Measurements from ENCODE around the gene IMMP2L.

Gene IMMP2L

GRCh38 chr7:111041577-111041976 is 520.7 kb downstream of the IMMP2L start:
- Histone ChIP-seq H3K9ac (ENCODE audit: low read length in 2 of 2) (no peak overlapping the region), H3K36me3 (ENCODE audit: control insufficient read depth in 2 of 2, insufficient read depth in 2 of 2, low read length in 2 of 2) (no peaks in the 10 kb centered on the region), H3K27me3 (ENCODE audit: control insufficient read depth in 1 of 2, insufficient read depth in 2 of 2, low read length in 2 of 2) (no peaks in the 10 kb centered on the region), H3K4me1 (ENCODE audit: control insufficient read depth, insufficient read depth, low read length) (no peaks in the 10 kb centered on the region), H3K27ac (ENCODE audit: low read length) (no peak overlapping the region), H3K9me3 (ENCODE audit: control insufficient read depth in 2 of 2, low read length in 2 of 2) (no peaks in the 10 kb centered on the region), H3K4me3 (ENCODE audit: low read length in 2 of 2) (no peak overlapping the region)

- Histone ChIP-seq H3K4me1 (ENCODE audit: control insufficient read depth, insufficient read depth, low read length) (no peaks in the 10 kb centered on the region), H3K4me3 (ENCODE audit: low read length in 2 of 2) (no peak overlapping the region)
These were observed 524.1 kb downstream of the IMMP2L start for GRCh38 chr7:111038185-111038584.

GRCh38 chr7:111031916-111032315 is 530.4 kb downstream of the IMMP2L start:
- H3K4me3 ChIP-seq (ENCODE audit: low read length in 2 of 2), result no peak overlapping the region
- H3K27me3 ChIP-seq (ENCODE audit: control insufficient read depth in 1 of 2, insufficient read depth in 2 of 2, low read length in 2 of 2), result no peaks in the 10 kb centered on the region
- no peak overlapping the region for H3K27ac ChIP-seq (ENCODE audit: low read length)
- H3K4me1 ChIP-seq (ENCODE audit: control insufficient read depth, insufficient read depth, low read length), result no peaks in the 10 kb centered on the region
- no peaks in the 10 kb centered on the region for H3K36me3 ChIP-seq (ENCODE audit: control insufficient read depth in 2 of 2, insufficient read depth in 2 of 2, low read length in 2 of 2)
- H3K9ac ChIP-seq (ENCODE audit: low read length in 2 of 2), result no peak overlapping the region
- no peaks in the 10 kb centered on the region for H3K9me3 ChIP-seq (ENCODE audit: control insufficient read depth in 2 of 2, low read length in 2 of 2)

More at GRCh38 chr7:111038185-111038584, 524.1 kb downstream of the IMMP2L start:
- Histone ChIP-seq H3K27ac (ENCODE audit: low read length) (no peak overlapping the region), H3K9ac (ENCODE audit: low read length in 2 of 2) (no peak overlapping the region), H3K27me3 (ENCODE audit: control insufficient read depth in 1 of 2, insufficient read depth in 2 of 2, low read length in 2 of 2) (no peaks in the 10 kb centered on the region), H3K36me3 (ENCODE audit: control insufficient read depth in 2 of 2, insufficient read depth in 2 of 2, low read length in 2 of 2) (no peaks in the 10 kb centered on the region), H3K9me3 (ENCODE audit: control insufficient read depth in 2 of 2, low read length in 2 of 2) (no peaks in the 10 kb centered on the region)

GRCh38 chr7:111030336-111030735 is 532.0 kb downstream of the IMMP2L start:
- H3K4me1 ChIP-seq (ENCODE audit: control insufficient read depth, insufficient read depth, low read length), result no peaks in the 10 kb centered on the region
- H3K36me3 ChIP-seq (ENCODE audit: control insufficient read depth in 2 of 2, insufficient read depth in 2 of 2, low read length in 2 of 2), result no peaks in the 10 kb centered on the region
- H3K27me3 ChIP-seq (ENCODE audit: control insufficient read depth in 1 of 2, insufficient read depth in 2 of 2, low read length in 2 of 2), result no peaks in the 10 kb centered on the region
- no peak overlapping the region for H3K4me3 ChIP-seq (ENCODE audit: low read length in 2 of 2)
- no peak overlapping the region for H3K9ac ChIP-seq (ENCODE audit: low read length in 2 of 2)
- H3K9me3 ChIP-seq (ENCODE audit: control insufficient read depth in 2 of 2, low read length in 2 of 2), result no peaks in the 10 kb centered on the region
- no peak overlapping the region for H3K27ac ChIP-seq (ENCODE audit: low read length)

GRCh38 chr7:111029574-111030251 is 532.6 kb downstream of the IMMP2L start:
- H3K27me3 ChIP-seq (ENCODE audit: control insufficient read depth in 1 of 2, insufficient read depth in 2 of 2, low read length in 2 of 2), result no peaks in the 10 kb centered on the region
- H3K9me3 ChIP-seq (ENCODE audit: control insufficient read depth in 2 of 2, low read length in 2 of 2), result no peaks in the 10 kb centered on the region
- H3K9ac ChIP-seq (ENCODE audit: low read length in 2 of 2), result no peak overlapping the region
- no peak overlapping the region for H3K4me3 ChIP-seq (ENCODE audit: low read length in 2 of 2)
- H3K27ac ChIP-seq (ENCODE audit: low read length), result no peak overlapping the region
- H3K4me1 ChIP-seq (ENCODE audit: control insufficient read depth, insufficient read depth, low read length), result no peaks in the 10 kb centered on the region
- no peaks in the 10 kb centered on the region for H3K36me3 ChIP-seq (ENCODE audit: control insufficient read depth in 2 of 2, insufficient read depth in 2 of 2, low read length in 2 of 2)

GRCh38 chr7:111029141-111029572 is 533.1 kb downstream of the IMMP2L start:
- no peak overlapping the region for H3K9ac ChIP-seq (ENCODE audit: low read length in 2 of 2)
- H3K4me3 ChIP-seq (ENCODE audit: low read length in 2 of 2), result no peak overlapping the region
- H3K4me1 ChIP-seq (ENCODE audit: control insufficient read depth, insufficient read depth, low read length), result no peaks in the 10 kb centered on the region
- no peak overlapping the region for H3K27ac ChIP-seq (ENCODE audit: low read length)
- H3K27me3 ChIP-seq (ENCODE audit: control insufficient read depth in 1 of 2, insufficient read depth in 2 of 2, low read length in 2 of 2), result no peaks in the 10 kb centered on the region
- H3K36me3 ChIP-seq (ENCODE audit: control insufficient read depth in 2 of 2, insufficient read depth in 2 of 2, low read length in 2 of 2), result no peaks in the 10 kb centered on the region
- no peaks in the 10 kb centered on the region for H3K9me3 ChIP-seq (ENCODE audit: control insufficient read depth in 2 of 2, low read length in 2 of 2)

GRCh38 chr7:111027396-111027795 is 534.9 kb downstream of the IMMP2L start:
- H3K27ac ChIP-seq (ENCODE audit: low read length), result no peak overlapping the region
- no peaks in the 10 kb centered on the region for H3K4me1 ChIP-seq (ENCODE audit: control insufficient read depth, insufficient read depth, low read length)
- no peaks in the 10 kb centered on the region for H3K27me3 ChIP-seq (ENCODE audit: control insufficient read depth in 1 of 2, insufficient read depth in 2 of 2, low read length in 2 of 2)
- H3K4me3 ChIP-seq (ENCODE audit: low read length in 2 of 2), result no peak overlapping the region
- no peaks in the 10 kb centered on the region for H3K36me3 ChIP-seq (ENCODE audit: control insufficient read depth in 2 of 2, insufficient read depth in 2 of 2, low read length in 2 of 2)
- no peak overlapping the region for H3K9ac ChIP-seq (ENCODE audit: low read length in 2 of 2)
- H3K9me3 ChIP-seq (ENCODE audit: control insufficient read depth in 2 of 2, low read length in 2 of 2), result no peaks in the 10 kb centered on the region

- H3K27me3 ChIP-seq (ENCODE audit: control insufficient read depth in 1 of 2, insufficient read depth in 2 of 2, low read length in 2 of 2), result no peaks in the 10 kb centered on the region
These were observed 535.5 kb downstream of the IMMP2L start for GRCh38 chr7:111026806-111027205.

GRCh38 chr7:111026343-111026742 is 535.9 kb downstream of the IMMP2L start:
- H3K27me3 ChIP-seq (ENCODE audit: control insufficient read depth in 1 of 2, insufficient read depth in 2 of 2, low read length in 2 of 2), result no peaks in the 10 kb centered on the region
- no peak overlapping the region for H3K27ac ChIP-seq (ENCODE audit: low read length)
- H3K36me3 ChIP-seq (ENCODE audit: control insufficient read depth in 2 of 2, insufficient read depth in 2 of 2, low read length in 2 of 2), result no peaks in the 10 kb centered on the region
- H3K4me1 ChIP-seq (ENCODE audit: control insufficient read depth, insufficient read depth, low read length), result no peaks in the 10 kb centered on the region
- H3K4me3 ChIP-seq (ENCODE audit: low read length in 2 of 2), result no peak overlapping the region
- no peaks in the 10 kb centered on the region for H3K9me3 ChIP-seq (ENCODE audit: control insufficient read depth in 2 of 2, low read length in 2 of 2)
- no peak overlapping the region for H3K9ac ChIP-seq (ENCODE audit: low read length in 2 of 2)

More at GRCh38 chr7:111026806-111027205, 535.5 kb downstream of the IMMP2L start:
- H3K36me3 ChIP-seq (ENCODE audit: control insufficient read depth in 2 of 2, insufficient read depth in 2 of 2, low read length in 2 of 2), result no peaks in the 10 kb centered on the region
- no peak overlapping the region for H3K27ac ChIP-seq (ENCODE audit: low read length)
- no peak overlapping the region for H3K4me3 ChIP-seq (ENCODE audit: low read length in 2 of 2)
- H3K4me1 ChIP-seq (ENCODE audit: control insufficient read depth, insufficient read depth, low read length), result no peaks in the 10 kb centered on the region
- H3K9me3 ChIP-seq (ENCODE audit: control insufficient read depth in 2 of 2, low read length in 2 of 2), result no peaks in the 10 kb centered on the region
- H3K9ac ChIP-seq (ENCODE audit: low read length in 2 of 2), result no peak overlapping the region

- H3K9me3 ChIP-seq (ENCODE audit: control insufficient read depth in 2 of 2, low read length in 2 of 2), result no peaks in the 10 kb centered on the region
- H3K27ac ChIP-seq (ENCODE audit: low read length), result no peak overlapping the region
- H3K4me1 ChIP-seq (ENCODE audit: control insufficient read depth, insufficient read depth, low read length), result no peaks in the 10 kb centered on the region
- H3K9ac ChIP-seq (ENCODE audit: low read length in 2 of 2), result no peak overlapping the region
- no peak overlapping the region for H3K4me3 ChIP-seq (ENCODE audit: low read length in 2 of 2)
- H3K36me3 ChIP-seq (ENCODE audit: control insufficient read depth in 2 of 2, insufficient read depth in 2 of 2, low read length in 2 of 2), result no peaks in the 10 kb centered on the region
- H3K27me3 ChIP-seq (ENCODE audit: control insufficient read depth in 1 of 2, insufficient read depth in 2 of 2, low read length in 2 of 2), result no peaks in the 10 kb centered on the region
These were observed 537.3 kb downstream of the IMMP2L start for GRCh38 chr7:111025006-111025405.

GRCh38 chr7:111018960-111019736 is 543.1 kb downstream of the IMMP2L start:
- Histone ChIP-seq H3K4me3 (ENCODE audit: low read length in 2 of 2) (no peak overlapping the region), H3K27ac (ENCODE audit: low read length) (no peak overlapping the region), H3K9ac (ENCODE audit: low read length in 2 of 2) (no peak overlapping the region), H3K9me3 (ENCODE audit: control insufficient read depth in 2 of 2, low read length in 2 of 2) (no peaks in the 10 kb centered on the region), H3K27me3 (ENCODE audit: control insufficient read depth in 1 of 2, insufficient read depth in 2 of 2, low read length in 2 of 2) (no peaks in the 10 kb centered on the region), H3K4me1 (ENCODE audit: control insufficient read depth, insufficient read depth, low read length) (no peaks in the 10 kb centered on the region), H3K36me3 (ENCODE audit: control insufficient read depth in 2 of 2, insufficient read depth in 2 of 2, low read length in 2 of 2) (no peaks in the 10 kb centered on the region)
